Measurements from ENCODE around the gene NRXN3. TPM values are rescaled to one million over a fixed set of nuclear protein-coding genes. Genes with fewer than 3 reads are reported as not detected.

Gene NRXN3
- total and polyA plus RNA-seq, 8 donors, result 1.3 to 7.6 (median 1.5) TPM

- no peak overlapping the region for H3K27ac ChIP-seq
- no peak for DNase-seq
- H3K4me3 ChIP-seq, result no peak overlapping the region
- no peaks in the 10 kb centered on the region for H3K27me3 ChIP-seq
- ATAC-seq, result peak; percentile 74
- TF ChIP-seq, protein P1, sequence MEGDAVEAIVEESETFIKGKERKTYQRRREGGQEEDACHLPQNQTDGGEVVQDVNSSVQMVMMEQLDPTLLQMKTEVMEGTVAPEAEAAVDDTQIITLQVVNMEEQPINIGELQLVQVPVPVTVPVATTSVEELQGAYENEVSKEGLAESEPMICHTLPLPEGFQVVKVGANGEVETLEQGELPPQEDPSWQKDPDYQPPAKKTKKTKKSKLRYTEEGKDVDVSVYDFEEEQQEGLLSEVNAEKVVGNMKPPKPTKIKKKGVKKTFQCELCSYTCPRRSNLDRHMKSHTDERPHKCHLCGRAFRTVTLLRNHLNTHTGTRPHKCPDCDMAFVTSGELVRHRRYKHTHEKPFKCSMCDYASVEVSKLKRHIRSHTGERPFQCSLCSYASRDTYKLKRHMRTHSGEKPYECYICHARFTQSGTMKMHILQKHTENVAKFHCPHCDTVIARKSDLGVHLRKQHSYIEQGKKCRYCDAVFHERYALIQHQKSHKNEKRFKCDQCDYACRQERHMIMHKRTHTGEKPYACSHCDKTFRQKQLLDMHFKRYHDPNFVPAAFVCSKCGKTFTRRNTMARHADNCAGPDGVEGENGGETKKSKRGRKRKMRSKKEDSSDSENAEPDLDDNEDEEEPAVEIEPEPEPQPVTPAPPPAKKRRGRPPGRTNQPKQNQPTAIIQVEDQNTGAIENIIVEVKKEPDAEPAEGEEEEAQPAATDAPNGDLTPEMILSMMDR (IDR thresholded peaks at IDR 0.05), result no peak
- H3K4me1 ChIP-seq, result no peaks in the 10 kb centered on the region
- H3K9me3 ChIP-seq, result no peaks in the 10 kb centered on the region
- no peaks in the 10 kb centered on the region for H3K36me3 ChIP-seq
- intact Hi-C loops (cut with DNase I), result no loop called here
Measured at GRCh38 chr14:79294499-79294898, 1124.3 kb downstream of the NRXN3 start.

- Histone ChIP-seq H3K36me3 (no peaks in the 10 kb centered on the region), H3K9me3 (no peaks in the 10 kb centered on the region), H3K27ac (no peak overlapping the region), H3K27me3 (no peaks in the 10 kb centered on the region), H3K4me1 (no peaks in the 10 kb centered on the region), H3K4me3 (no peak overlapping the region)
- no peak for DNase-seq
- TF ChIP-seq, protein P1 (IDR thresholded peaks at IDR 0.05), result no peak
- no peak for ATAC-seq
- intact Hi-C loops (cut with DNase I), result no loop called here
Measured at GRCh38 chr14:79295385-79295784, 1125.2 kb downstream of the NRXN3 start.

DNA sequence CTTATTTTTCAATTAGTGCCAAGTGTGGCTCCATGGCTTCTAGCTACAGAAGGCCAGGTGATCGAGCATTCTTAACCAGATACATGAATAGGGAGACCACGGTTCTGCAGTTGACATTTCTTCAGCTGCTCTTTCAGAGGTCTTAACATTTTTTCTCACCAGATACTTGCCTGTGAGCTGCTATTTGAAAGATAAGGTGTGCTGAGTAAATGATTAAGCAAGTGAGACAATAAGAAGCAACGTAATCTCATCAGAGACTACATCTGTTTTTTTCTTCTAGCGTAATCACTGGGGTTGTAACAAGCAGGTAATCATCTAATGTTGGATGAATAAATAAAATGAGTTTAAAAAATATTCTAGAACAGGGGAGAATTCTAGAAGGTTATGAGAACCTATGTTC lies 1128.2 kb downstream of the NRXN3 start:
- H3K4me3 ChIP-seq, result no peak overlapping the region
- intact Hi-C loops (cut with DNase I), result no loop called here

GRCh38 chr14:79299162-79299561 lies 1129.0 kb downstream of the NRXN3 start:
- H3K4me1 ChIP-seq, result no peaks in the 10 kb centered on the region
- no peaks in the 10 kb centered on the region for H3K36me3 ChIP-seq
- DNase-seq (no peak), ATAC-seq (peak; percentile 82)
- H3K27ac ChIP-seq, result no peak overlapping the region
- no peak overlapping the region for H3K4me3 ChIP-seq
- H3K9me3 ChIP-seq, result no peaks in the 10 kb centered on the region
- TF ChIP-seq, protein P1 (IDR thresholded peaks at IDR 0.05), result no peak
- intact Hi-C loops (cut with DNase I), result no loop called here
- H3K27me3 ChIP-seq, result no peaks in the 10 kb centered on the region

More for the DNA sequence above, 1128.2 kb downstream of the NRXN3 start:
- H3K4me1 ChIP-seq, result no peaks in the 10 kb centered on the region
- TF ChIP-seq, protein P1 (IDR thresholded peaks at IDR 0.05), result no peak
- DNase-seq (no peak), ATAC-seq (no peak)
- no peaks in the 10 kb centered on the region for H3K27me3 ChIP-seq
- H3K36me3 ChIP-seq, result no peaks in the 10 kb centered on the region
- no peaks in the 10 kb centered on the region for H3K9me3 ChIP-seq
- no peak overlapping the region for H3K27ac ChIP-seq

GRCh38 chr14:79304279-79304678 lies 1134.1 kb downstream of the NRXN3 start:
- intact Hi-C loops (cut with DNase I), result no loop called here
- H3K4me1 ChIP-seq, result no peaks in the 10 kb centered on the region
- H3K9me3 ChIP-seq, result no peaks in the 10 kb centered on the region
- H3K36me3 ChIP-seq, result no peaks in the 10 kb centered on the region
- no peak overlapping the region for H3K27ac ChIP-seq
- no peak for DNase-seq
- TF ChIP-seq, protein P1 (IDR thresholded peaks at IDR 0.05), result no peak
- H3K4me3 ChIP-seq, result no peak overlapping the region
- no peaks in the 10 kb centered on the region for H3K27me3 ChIP-seq
- ATAC-seq, result no peak

Data from left lung (tissue), 10 donors.